HCT116 (cell line): ENCODE data around the gene SLC1A1. TPM values are rescaled to one million over a fixed set of nuclear protein-coding genes. Genes with fewer than 3 reads are reported as not detected.
"Not testable (repeated sequence)": the region's sequence is repeated elsewhere in the genome, so short reads cannot be mapped to it uniquely, and the experiment has no call there.

Source experiments
- ATAC-seq: fragments of 200-7000 bp; cut with Tn5 transposase; 2 replicates; pipeline ENCODE4 v1.9.1; 2020; ENCODE audit warnings: mild to moderate bottlenecking, moderate library complexity
- BruUV-seq: library from RNA; stranded (reverse); fragments of 400-500 nt; replicated peaks from 2 replicates; lab custom pipeline; 2021; lab: Mats Ljungman, UMichigan
- CTCF ChIA-PET: fragments of 300-600 bp; sonication (Branson Sonifier 250); formaldehyde crosslinking; loops from one replicate; lab custom pipeline; 2021; ENCODE audit warnings: antibody characterized with exemption; lab: Charles Lee
- POLR2A ChIA-PET: fragments of 300-600, 350-600 bp; sonication (Branson Sonifier 250); formaldehyde crosslinking; loops from one replicate; lab custom pipeline; 2021; ENCODE audit warnings: antibody characterized with exemption; lab: Charles Lee
- RAD21 ChIA-PET, 2 experiments: fragments of 300-600 bp; sonication (Branson Sonifier 250); formaldehyde crosslinking; loops; one replicate each; lab custom pipeline; 2023; ENCODE audit warnings: low total read pairs in 2 of 2; ENCODE audit not compliant: uncharacterized antibody in 2 of 2, unreplicated experiment in 2 of 2, low non-redundant PET in 1 of 2; lab: Charles Lee
- DNase-seq: peaks from one replicate; pipeline ENCODE4 v3.0.0-alpha.2; 2010; ENCODE audit warnings: low read depth, low spot score
- H2AFZ ChIP-seq: fragments of 200-600 bp; shearing (Covaris generic), sonication (generic); 2 replicates; pipeline ENCODE4 v1.6.1; 2017; ENCODE audit warnings: low read depth, mixed run types, mixed read lengths, antibody characterized with exemption, low read length; ENCODE audit not compliant: poor library complexity, severe bottlenecking
- H3K27ac ChIP-seq: 2 replicates; pipeline ENCODE4 v1.5.1; 2012; ENCODE audit warnings: low read depth, low read length
- H3K27me3 ChIP-seq: fragments of 200-600 bp; sonication (generic); 2 replicates; pipeline ENCODE4 v1.6.1; 2016; ENCODE audit warnings: mixed run types, low read length, mixed read lengths; ENCODE audit not compliant: insufficient read depth
- H3K36me3 ChIP-seq, 2 experiments: fragments of 200-500 bp in 1 of 2; fragments of 200-600 bp in 1 of 2; sonication (Bioruptor generic) in 1 of 2; sonication (generic) in 1 of 2; 2 replicates each; pipeline versions ENCODE4 v1.5.1 to v1.6.1; 2014 to 2016; ENCODE audit warnings: low read length in 2 of 2, inconsistent platforms in 1 of 2, mixed read lengths in 1 of 2, mixed run types in 1 of 2; ENCODE audit not compliant: insufficient read depth in 2 of 2, control insufficient read depth in 1 of 2
- H3K4me1 ChIP-seq, 2 experiments: fragments of 200-600 bp in 1 of 2; sonication (generic) in 1 of 2; 2 replicates each; pipeline versions ENCODE4 v1.5.1 to v1.6.1; 2012 to 2017; ENCODE audit warnings: low read length in 2 of 2, inconsistent platforms in 1 of 2, mild to moderate bottlenecking in 1 of 2, mixed read lengths in 1 of 2, mixed run types in 1 of 2, moderate library complexity in 1 of 2; ENCODE audit not compliant: insufficient read depth in 2 of 2, control insufficient read depth in 1 of 2
- H3K4me2 ChIP-seq: fragments of 200-600 bp; sonication (generic); 2 replicates; pipeline ENCODE4 v1.6.1; 2017; ENCODE audit warnings: mixed run types, low read length, mixed read lengths
- H3K4me3 ChIP-seq, 2 experiments: fragments of 200-600 bp in 1 of 2; sonication (generic) in 1 of 2; replicated peaks in 1 of 2; 2 replicates each; pipeline ENCODE4 v1.5.1; 2011 to 2016; ENCODE audit warnings: low read length in 2 of 2, control low read depth in 1 of 2, low read depth in 1 of 2, mild to moderate bottlenecking in 1 of 2, mixed read lengths in 1 of 2, mixed run types in 1 of 2
- H3K79me2 ChIP-seq: fragments of 200-600 bp; sonication (generic); 2 replicates; pipeline ENCODE4 v1.6.1; 2017; ENCODE audit warnings: mild to moderate bottlenecking, mixed run types, low read length, moderate library complexity, mixed read lengths; ENCODE audit not compliant: insufficient read depth
- H3K9ac ChIP-seq: fragments of 200-600 bp; sonication (generic); 2 replicates; pipeline ENCODE4 v1.6.1; 2016; ENCODE audit warnings: low read length, mixed read lengths
- H3K9me2 ChIP-seq: fragments of 200-600 bp; sonication (generic), shearing (Covaris generic); 2 replicates; pipeline ENCODE4 v1.6.1; 2017; ENCODE audit warnings: mixed run types, mild to moderate bottlenecking, moderate library complexity; ENCODE audit not compliant: insufficient read depth
- H3K9me3 ChIP-seq, 2 experiments: fragments of 200-500 bp in 1 of 2; fragments of 200-600 bp in 1 of 2; sonication (Bioruptor generic) in 1 of 2; sonication (generic) in 1 of 2; 2 replicates each; pipeline ENCODE4 v1.6.1; 2014 to 2017; ENCODE audit warnings: low read length in 2 of 2, mixed read lengths in 2 of 2, inconsistent platforms in 1 of 2, low read depth in 1 of 2, mild to moderate bottlenecking in 1 of 2, mixed run types in 1 of 2, moderate library complexity in 1 of 2; ENCODE audit not compliant: control insufficient read depth in 1 of 2, insufficient read depth in 1 of 2
- H4K20me1 ChIP-seq: fragments of 200-600 bp; sonication (generic), shearing (Covaris generic); 2 replicates; pipeline ENCODE4 v1.6.1; 2017; ENCODE audit warnings: mixed run types, mild to moderate bottlenecking, moderate library complexity; ENCODE audit not compliant: insufficient read depth
- CBX3 ChIP-seq: IDR thresholded peaks from 2 replicates; pipeline ENCODE4 v1.6.1; 2012; ENCODE audit warnings: low read depth
- CEBPB ChIP-seq: IDR thresholded peaks from 2 replicates; pipeline ENCODE4 v1.6.1; 2012; ENCODE audit warnings: low read depth
- EGR1 ChIP-seq: IDR thresholded peaks from 2 replicates; pipeline ENCODE4 v1.6.1; 2012; ENCODE audit warnings: low read depth
- ELF1 ChIP-seq: IDR thresholded peaks from 2 replicates; pipeline ENCODE4 v1.6.1; 2012; ENCODE audit warnings: low read depth, borderline replicate concordance
- EZH2phosphoT487 ChIP-seq: fragments of 200-600 bp; IDR thresholded peaks from 2 replicates; pipeline ENCODE4 v1.6.1; 2018; ENCODE audit warnings: antibody characterized with exemption, borderline replicate concordance
- FOSL1 ChIP-seq: IDR thresholded peaks from 2 replicates; pipeline ENCODE4 v1.6.1; 2012; ENCODE audit warnings: low read depth
- JUND ChIP-seq: IDR thresholded peaks from 2 replicates; pipeline ENCODE4 v1.6.1; 2012
- POLR2A ChIP-seq: IDR thresholded peaks from 2 replicates; pipeline ENCODE4 v1.7.0; 2011; ENCODE audit warnings: borderline replicate concordance; ENCODE audit not compliant: insufficient read depth, insufficient read length; ENCODE audit errors: extremely low read depth
- SP1 ChIP-seq: IDR thresholded peaks from 2 replicates; pipeline ENCODE4 v1.6.1; 2012; ENCODE audit warnings: low read depth
- YY1 ChIP-seq: IDR thresholded peaks from 2 replicates; pipeline ENCODE4 v1.6.1; 2011; ENCODE audit warnings: low read length, low read depth, moderate library complexity, mild to moderate bottlenecking; ENCODE audit not compliant: insufficient replicate concordance; ENCODE audit errors: extremely low read depth
- ZBTB33 ChIP-seq: IDR thresholded peaks from 2 replicates; pipeline ENCODE4 v1.6.1; 2011; ENCODE audit warnings: mild to moderate bottlenecking, low read length, moderate library complexity; ENCODE audit not compliant: insufficient replicate concordance; ENCODE audit errors: extremely low read depth
- intact Hi-C: fragments of 100-400 bp; cut with micrococcal nuclease; formaldehyde crosslinking; loops from 2 replicates; pipeline ENCODE4 v1.10.0; 2022
- total RNA-seq: library from RNA; stranded (reverse); gene quantifications from one replicate; pipeline ENCODE4 v1.2.1, GENCODE V29; 2021; ENCODE audit not compliant: unreplicated experiment

The SLC1A1 gene
- total RNA-seq, 1 experiment from 2014 or later, result 6.8 TPM

- Histone ChIP-seq H2AFZ (no peak overlapping the region), H3K79me2 (no peaks in the 10 kb centered on the region), H3K4me1 (peaks cover 7 to 12% of the 10 kb centered on the region in 2 experiments), H3K27me3 (no peaks in the 10 kb centered on the region), H3K4me2 (peak overlapping the region; percentile 33), H3K4me3 (no peak overlapping the region), H3K27ac (no peak overlapping the region)
- ChIA-PET POLR2A (no interaction called here), CTCF (no interaction called here)
- no TSS peak for BruUV-seq
- ATAC-seq, result peak; percentile 47; the same call in 1 of the 2 replicates
- DNase-seq, result peak; percentile 23
- no peak for TF ChIP-seq POLR2A
- peak; percentile 56 for TF ChIP-seq JUND
- no peak for TF ChIP-seq CBX3
- TF ChIP-seq CEBPB, result no peak
- TF ChIP-seq EZH2phosphoT487, result no peak
- peak; percentile 62 for TF ChIP-seq FOSL1
- no peak for TF ChIP-seq YY1
- TF ChIP-seq ELF1, result no peak
- TF ChIP-seq SP1, result peak; percentile 22; the same call in 1 of the 2 replicates
- TF ChIP-seq ZBTB33, result no peak
- no peak for TF ChIP-seq EGR1
- TF ChIP-seq, all 23 proteins: peak for 3
- no peaks in the 10 kb centered on the region for H3K9me3 ChIP-seq
- H3K36me3 ChIP-seq, result no peaks in the 10 kb centered on the region
- intact Hi-C loops, result no loop called here
- H3K9ac ChIP-seq, result no peak overlapping the region
- RAD21 ChIA-PET, result no interaction called here
- H3K9me2 ChIP-seq, result no peaks in the 10 kb centered on the region; the same call in 1 of the 2 replicates
- H4K20me1 ChIP-seq, result no peaks in the 10 kb centered on the region
Measured at GRCh38 chr9:4530375-4530774, 40.1 kb downstream of the SLC1A1 start.

GRCh38 chr9:4530831-4531230 lies 40.6 kb downstream of the SLC1A1 start:
- CTCF ChIA-PET, BruUV-seq, ATAC-seq, H4K20me1 ChIP-seq, RAD21 ChIA-PET, H2AFZ ChIP-seq, H3K9ac ChIP-seq, H3K79me2 ChIP-seq, H3K27me3 ChIP-seq, H3K4me3 ChIP-seq, POLR2A ChIA-PET, H3K9me3 ChIP-seq, H3K27ac ChIP-seq, DNase-seq, intact Hi-C loops, H3K36me3 ChIP-seq, H3K9me2 ChIP-seq: not testable (repeated sequence)
- peak overlapping the region; percentile 33; the same call in 1 of the 2 replicates for H3K4me2 ChIP-seq
- H3K4me1 ChIP-seq, result peaks cover 7 to 12% of the 10 kb centered on the region in 2 experiments
